WTC11 (cell line): ENCODE data around the gene PLCXD1. TPM values are rescaled to one million over a fixed set of nuclear protein-coding genes. Genes with fewer than 3 reads are reported as not detected.

Experiments
- ATAC-seq: fragments of 200-7000 bp; cut with Tn5 transposase; 2 replicates; pipeline ENCODE4 v1.10.0; 2021; ENCODE audit warnings: mild to moderate bottlenecking, moderate library complexity
- CTCF ChIA-PET: fragments of 300-600 bp; sonication (Branson Sonifier 250); formaldehyde crosslinking; loops from one replicate; lab custom pipeline; 2021; ENCODE audit warnings: antibody characterized with exemption; lab: Charles Lee
- POLR2A ChIA-PET: fragments of 350-600 bp; sonication (Branson Sonifier 250); formaldehyde crosslinking; loops from one replicate; lab custom pipeline; 2021; ENCODE audit warnings: antibody characterized with exemption; lab: Charles Lee
- DNase-seq: peaks from one replicate; pipeline ENCODE4 v3.0.0; 2021; ENCODE audit warnings: low spot score
- H3K27ac Mint-ChIP-seq: 2 replicates; pipeline ENCODE4 v1.8.0; 2021; ENCODE audit warnings: mixed read lengths
- H3K27me3 Mint-ChIP-seq: 2 replicates; pipeline ENCODE4 v1.8.0; 2021; ENCODE audit warnings: low read depth, mild to moderate bottlenecking, moderate library complexity, mixed read lengths
- H3K36me3 Mint-ChIP-seq: 2 replicates; pipeline ENCODE4 v1.8.0; 2021; ENCODE audit warnings: mixed read lengths
- H3K4me1 Mint-ChIP-seq: 2 replicates; pipeline ENCODE4 v1.8.0; 2022; ENCODE audit warnings: mixed read lengths
- H3K4me3 Mint-ChIP-seq: 2 replicates; pipeline ENCODE4 v1.8.0; 2021; ENCODE audit warnings: mild to moderate bottlenecking, moderate library complexity, mixed read lengths
- H3K9me3 Mint-ChIP-seq: 2 replicates; pipeline ENCODE4 v1.8.0; 2021; ENCODE audit warnings: mixed read lengths
- ETV6 ChIP-seq: sonication (generic); formaldehyde crosslinking; IDR thresholded peaks from 2 replicates; pipeline ENCODE4 v1.8.1; 2022; ENCODE audit warnings: mild to moderate bottlenecking, missing genetic modification reagents
- FOXP1 ChIP-seq: sonication (generic); formaldehyde crosslinking; IDR thresholded peaks from 2 replicates; pipeline ENCODE4 v1.8.0; 2022; ENCODE audit warnings: missing genetic modification reagents, mild to moderate bottlenecking, moderate library complexity, borderline replicate concordance
- IRF2 ChIP-seq: sonication (generic); formaldehyde crosslinking; IDR thresholded peaks from 2 replicates; pipeline ENCODE4 v1.8.0; 2022; ENCODE audit warnings: low read depth, missing genetic modification reagents, borderline replicate concordance
- MXD4 ChIP-seq: fragments of 250-450 bp; sonication (Bioruptor Pico); IDR thresholded peaks from 2 replicates; pipeline ENCODE4 v1.8.0; 2021; ENCODE audit warnings: mild to moderate bottlenecking, moderate library complexity, borderline replicate concordance
- NFYB ChIP-seq: sonication (generic); formaldehyde crosslinking; conservative IDR thresholded peaks from 2 replicates; pipeline ENCODE4 v1.8.0; 2022; ENCODE audit warnings: low read depth, missing genetic modification reagents
- RELA ChIP-seq: sonication (generic); formaldehyde crosslinking; IDR thresholded peaks from 2 replicates; pipeline ENCODE4 v1.8.1; 2022; ENCODE audit warnings: missing genetic modification reagents, mild to moderate bottlenecking, borderline replicate concordance
- TCF7 ChIP-seq: sonication (generic); formaldehyde crosslinking; IDR thresholded peaks from 2 replicates; pipeline ENCODE4 v1.8.0; 2022; ENCODE audit warnings: mild to moderate bottlenecking, low read depth, missing genetic modification reagents, moderate library complexity
- TEAD4 ChIP-seq: sonication (generic); formaldehyde crosslinking; IDR thresholded peaks from 2 replicates; pipeline ENCODE4 v1.8.0; 2022; ENCODE audit warnings: mild to moderate bottlenecking, missing genetic modification reagents
- TP53 ChIP-seq: sonication (generic); formaldehyde crosslinking; IDR thresholded peaks from 2 replicates; pipeline ENCODE4 v1.8.1; 2023; ENCODE audit warnings: mild to moderate bottlenecking, missing genetic modification reagents
- ZNF396 ChIP-seq: fragments of 250-450 bp; sonication (Bioruptor Pico); IDR thresholded peaks from 2 replicates; pipeline ENCODE4 v1.8.0; 2021; ENCODE audit warnings: mild to moderate bottlenecking, moderate library complexity, borderline replicate concordance
- ZNF416 ChIP-seq: fragments of 250-450 bp; sonication (Bioruptor Pico); IDR thresholded peaks from 2 replicates; pipeline ENCODE4 v1.9.0; 2021; ENCODE audit warnings: mild to moderate bottlenecking, inconsistent platforms
- total RNA-seq: library from RNA; stranded (reverse); gene quantifications from 3 replicates; pipeline ENCODE4 v1.2.3, GENCODE V29; 2021
- TF ChIP-seq, protein P1 (sequence below): sonication (generic); formaldehyde crosslinking; IDR thresholded peaks from 2 replicates; pipeline ENCODE4 v1.8.0; 2022; ENCODE audit warnings: mild to moderate bottlenecking, missing genetic modification reagents
- TF ChIP-seq, protein P2 (sequence below): fragments of 250-450 bp; sonication (Bioruptor Pico); IDR thresholded peaks from 2 replicates; pipeline ENCODE4 v1.9.0; 2021; ENCODE audit warnings: mild to moderate bottlenecking, borderline replicate concordance
- TF ChIP-seq, protein P3 (sequence below): sonication (generic); formaldehyde crosslinking; IDR thresholded peaks from 2 replicates; pipeline ENCODE4 v1.8.0; 2022; ENCODE audit warnings: mild to moderate bottlenecking, missing genetic modification reagents

Gene PLCXD1
- total RNA-seq, 1 experiment from 2014 or later = 131 TPM

DNA sequence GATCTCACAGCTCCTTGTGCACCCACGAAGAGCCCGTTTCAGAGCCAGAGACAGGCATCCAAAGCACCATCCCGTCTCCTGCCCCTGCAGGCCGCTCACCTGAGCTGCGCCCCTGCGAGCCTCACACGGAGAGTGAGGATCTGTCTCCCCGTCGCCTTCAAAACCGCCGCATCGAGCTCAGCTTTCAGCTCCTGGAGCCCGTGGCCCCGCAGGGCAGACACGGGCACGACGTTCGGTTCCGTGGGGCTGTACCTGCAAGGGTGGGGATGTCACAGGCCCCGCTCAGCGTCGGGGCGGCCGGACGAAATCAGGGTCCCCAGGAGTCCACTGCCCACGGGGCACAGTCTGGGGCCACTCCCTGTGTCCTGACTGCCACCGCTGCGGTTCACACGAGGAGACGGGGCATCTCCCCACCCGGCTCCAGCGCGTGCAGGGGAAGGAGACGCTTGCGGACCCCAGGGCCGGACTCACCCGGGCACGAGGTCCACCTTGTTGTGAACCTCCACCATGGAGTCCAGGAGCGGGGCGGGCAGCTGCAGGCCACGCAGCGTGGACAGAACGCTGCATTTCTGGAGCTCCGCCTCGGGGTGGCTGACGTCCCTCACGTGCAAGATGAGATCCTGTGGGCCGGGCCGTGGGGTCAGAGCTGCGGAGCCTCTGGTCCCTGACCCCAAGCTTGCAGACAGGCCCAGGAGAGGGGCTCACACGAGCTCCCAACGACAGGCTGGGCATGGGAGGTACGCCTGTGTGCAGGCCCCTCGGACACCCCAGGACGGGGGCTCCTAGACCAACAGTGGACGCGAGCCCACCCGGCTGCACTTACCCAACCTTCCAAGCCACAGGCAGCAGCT is 26.3 kb downstream of the PLCXD1 start:
- ChIA-PET POLR2A (no interaction called here), CTCF (no interaction called here)
- peaks cover 61% of the 10 kb centered on the region for H3K36me3 Mint-ChIP-seq
- TF ChIP-seq FOXP1 (CRISPR knock-in tag) = no peak
- no peak for TF ChIP-seq ZNF396
- TF ChIP-seq, protein P1, sequence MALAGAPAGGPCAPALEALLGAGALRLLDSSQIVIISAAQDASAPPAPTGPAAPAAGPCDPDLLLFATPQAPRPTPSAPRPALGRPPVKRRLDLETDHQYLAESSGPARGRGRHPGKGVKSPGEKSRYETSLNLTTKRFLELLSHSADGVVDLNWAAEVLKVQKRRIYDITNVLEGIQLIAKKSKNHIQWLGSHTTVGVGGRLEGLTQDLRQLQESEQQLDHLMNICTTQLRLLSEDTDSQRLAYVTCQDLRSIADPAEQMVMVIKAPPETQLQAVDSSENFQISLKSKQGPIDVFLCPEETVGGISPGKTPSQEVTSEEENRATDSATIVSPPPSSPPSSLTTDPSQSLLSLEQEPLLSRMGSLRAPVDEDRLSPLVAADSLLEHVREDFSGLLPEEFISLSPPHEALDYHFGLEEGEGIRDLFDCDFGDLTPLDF = no peak
- no peak for TF ChIP-seq IRF2 (CRISPR knock-in tag)
- no peak for TF ChIP-seq NFYB (CRISPR knock-in tag)
- TF ChIP-seq, protein P2, sequence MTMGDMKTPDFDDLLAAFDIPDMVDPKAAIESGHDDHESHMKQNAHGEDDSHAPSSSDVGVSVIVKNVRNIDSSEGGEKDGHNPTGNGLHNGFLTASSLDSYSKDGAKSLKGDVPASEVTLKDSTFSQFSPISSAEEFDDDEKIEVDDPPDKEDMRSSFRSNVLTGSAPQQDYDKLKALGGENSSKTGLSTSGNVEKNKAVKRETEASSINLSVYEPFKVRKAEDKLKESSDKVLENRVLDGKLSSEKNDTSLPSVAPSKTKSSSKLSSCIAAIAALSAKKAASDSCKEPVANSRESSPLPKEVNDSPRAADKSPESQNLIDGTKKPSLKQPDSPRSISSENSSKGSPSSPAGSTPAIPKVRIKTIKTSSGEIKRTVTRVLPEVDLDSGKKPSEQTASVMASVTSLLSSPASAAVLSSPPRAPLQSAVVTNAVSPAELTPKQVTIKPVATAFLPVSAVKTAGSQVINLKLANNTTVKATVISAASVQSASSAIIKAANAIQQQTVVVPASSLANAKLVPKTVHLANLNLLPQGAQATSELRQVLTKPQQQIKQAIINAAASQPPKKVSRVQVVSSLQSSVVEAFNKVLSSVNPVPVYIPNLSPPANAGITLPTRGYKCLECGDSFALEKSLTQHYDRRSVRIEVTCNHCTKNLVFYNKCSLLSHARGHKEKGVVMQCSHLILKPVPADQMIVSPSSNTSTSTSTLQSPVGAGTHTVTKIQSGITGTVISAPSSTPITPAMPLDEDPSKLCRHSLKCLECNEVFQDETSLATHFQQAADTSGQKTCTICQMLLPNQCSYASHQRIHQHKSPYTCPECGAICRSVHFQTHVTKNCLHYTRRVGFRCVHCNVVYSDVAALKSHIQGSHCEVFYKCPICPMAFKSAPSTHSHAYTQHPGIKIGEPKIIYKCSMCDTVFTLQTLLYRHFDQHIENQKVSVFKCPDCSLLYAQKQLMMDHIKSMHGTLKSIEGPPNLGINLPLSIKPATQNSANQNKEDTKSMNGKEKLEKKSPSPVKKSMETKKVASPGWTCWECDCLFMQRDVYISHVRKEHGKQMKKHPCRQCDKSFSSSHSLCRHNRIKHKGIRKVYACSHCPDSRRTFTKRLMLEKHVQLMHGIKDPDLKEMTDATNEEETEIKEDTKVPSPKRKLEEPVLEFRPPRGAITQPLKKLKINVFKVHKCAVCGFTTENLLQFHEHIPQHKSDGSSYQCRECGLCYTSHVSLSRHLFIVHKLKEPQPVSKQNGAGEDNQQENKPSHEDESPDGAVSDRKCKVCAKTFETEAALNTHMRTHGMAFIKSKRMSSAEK (CRISPR knock-in tag) = no peak
- no peak for TF ChIP-seq TP53
- DNase-seq (no peak), ATAC-seq (no peak)
- no peaks in the 10 kb centered on the region for H3K27me3 Mint-ChIP-seq
- no peak overlapping the region for H3K4me3 Mint-ChIP-seq
- no peak overlapping the region for H3K27ac Mint-ChIP-seq
- no peaks in the 10 kb centered on the region for H3K4me1 Mint-ChIP-seq
- H3K9me3 Mint-ChIP-seq = no peaks in the 10 kb centered on the region; the same call in 1 of the 2 replicates

DNA sequence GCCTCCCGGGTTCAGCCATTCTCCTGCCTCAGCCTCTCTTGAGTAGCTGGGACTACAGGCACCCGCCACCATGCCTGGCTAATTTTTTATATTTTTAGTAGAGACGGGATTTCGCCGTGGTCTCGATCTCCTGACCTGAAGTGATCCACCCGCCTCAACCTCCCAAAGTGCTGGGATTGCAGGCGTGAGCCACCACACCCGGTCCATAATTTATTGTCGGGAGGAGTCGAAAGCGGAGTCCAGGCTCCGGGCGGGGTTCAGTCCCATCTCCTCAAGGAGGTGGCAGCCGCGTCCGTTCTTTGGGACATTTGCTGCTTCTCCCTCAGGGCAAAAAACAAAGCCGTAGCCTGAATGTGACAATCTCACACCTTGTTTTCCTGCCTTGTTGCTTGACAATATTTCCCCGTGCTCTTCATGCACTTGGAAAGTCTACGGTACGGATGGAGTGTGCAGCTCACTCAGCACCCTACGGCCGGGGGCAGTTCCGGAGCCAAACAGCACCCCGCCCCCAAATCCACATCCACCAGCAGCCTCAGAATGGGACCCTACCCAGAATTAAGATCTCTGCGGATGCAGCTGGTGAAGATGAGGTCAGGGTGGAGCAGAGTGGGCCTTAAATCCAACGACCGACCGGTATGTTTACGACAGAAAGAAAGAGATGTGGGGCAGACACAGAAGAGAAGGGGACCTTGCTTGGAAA is 27.8 kb downstream of the PLCXD1 start:
- CTCF ChIA-PET = no interaction called here
- Mint-ChIP-seq H3K4me1 (no peaks in the 10 kb centered on the region), H3K27ac (peak overlapping the region; percentile 63; the same call in 1 of the 2 replicates), H3K9me3 (no peaks in the 10 kb centered on the region; the same call in 1 of the 2 replicates), H3K27me3 (no peaks in the 10 kb centered on the region), H3K4me3 (no peak overlapping the region), H3K36me3 (peaks cover 57% of the 10 kb centered on the region)
- no peak for TF ChIP-seq RELA
- TF ChIP-seq, protein P2 (CRISPR knock-in tag) = no peak
- TF ChIP-seq, protein P3, sequence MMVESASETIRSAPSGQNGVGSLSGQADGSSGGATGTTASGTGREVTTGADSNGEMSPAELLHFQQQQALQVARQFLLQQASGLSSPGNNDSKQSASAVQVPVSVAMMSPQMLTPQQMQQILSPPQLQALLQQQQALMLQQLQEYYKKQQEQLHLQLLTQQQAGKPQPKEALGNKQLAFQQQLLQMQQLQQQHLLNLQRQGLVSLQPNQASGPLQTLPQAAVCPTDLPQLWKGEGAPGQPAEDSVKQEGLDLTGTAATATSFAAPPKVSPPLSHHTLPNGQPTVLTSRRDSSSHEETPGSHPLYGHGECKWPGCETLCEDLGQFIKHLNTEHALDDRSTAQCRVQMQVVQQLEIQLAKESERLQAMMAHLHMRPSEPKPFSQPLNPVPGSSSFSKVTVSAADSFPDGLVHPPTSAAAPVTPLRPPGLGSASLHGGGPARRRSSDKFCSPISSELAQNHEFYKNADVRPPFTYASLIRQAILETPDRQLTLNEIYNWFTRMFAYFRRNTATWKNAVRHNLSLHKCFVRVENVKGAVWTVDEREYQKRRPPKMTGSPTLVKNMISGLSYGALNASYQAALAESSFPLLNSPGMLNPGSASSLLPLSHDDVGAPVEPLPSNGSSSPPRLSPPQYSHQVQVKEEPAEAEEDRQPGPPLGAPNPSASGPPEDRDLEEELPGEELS (CRISPR knock-in tag) = no peak
- no peak for TF ChIP-seq ZNF416 (CRISPR knock-in tag)
- no peak for TF ChIP-seq TCF7 (CRISPR knock-in tag)
- no peak for TF ChIP-seq TP53
- TF ChIP-seq MXD4 (CRISPR knock-in tag) = no peak
- TF ChIP-seq TEAD4 = no peak
- TF ChIP-seq ETV6 (CRISPR knock-in tag) = no peak
- POLR2A ChIA-PET = no interaction called here
- ATAC-seq = no peak
- DNase-seq = no peak
